BLaER1 treated with 17β-estradiol and CSF1 and Interleukin-3, amounts not matched to agents 10 nM and 100 nM (cell line): ENCODE results near the gene PLEKHA5.
"Not testable (repeated sequence)": the region's sequence is repeated elsewhere in the genome, so short reads cannot be mapped to it uniquely, and the experiment has no call there.

Source experiments
- H3K27ac ChIP-seq, 11 experiments: shearing (Covaris generic); formaldehyde crosslinking; 2 replicates each; pipeline ENCODE4 v1.8.1; 2022
- H3K27me3 ChIP-seq, 11 experiments: shearing (Covaris generic); formaldehyde crosslinking; 2 replicates each; pipeline ENCODE4 v1.8.1; 2022
- H3K36me3 ChIP-seq, 11 experiments: shearing (Covaris generic); formaldehyde crosslinking; 2 replicates each; pipeline ENCODE4 v1.8.1; 2022
- H3K4me1 ChIP-seq, 10 experiments: shearing (Covaris generic); formaldehyde crosslinking; 2 replicates each; pipeline ENCODE4 v1.8.1; 2022
- H3K4me2 ChIP-seq, 11 experiments: shearing (Covaris generic); formaldehyde crosslinking; 2 replicates each; pipeline ENCODE4 v1.8.1; 2022
- H3K4me3 ChIP-seq, 10 experiments: shearing (Covaris generic); formaldehyde crosslinking; 2 replicates each; pipeline ENCODE4 v1.8.1; 2022
- H3K9ac ChIP-seq, 11 experiments: shearing (Covaris generic); formaldehyde crosslinking; 2 replicates each; pipeline ENCODE4 v1.8.1; 2022
- H3K9me3 ChIP-seq, 11 experiments: shearing (Covaris generic); formaldehyde crosslinking; replicated peaks in 1 of 11; 2 replicates each; pipeline ENCODE4 v1.8.1; 2022
- H4K20me1 ChIP-seq, 11 experiments: shearing (Covaris generic); formaldehyde crosslinking; 2 replicates each; pipeline ENCODE4 v1.8.1; 2022
- Cebpa-rat ChIP-seq, 11 experiments: shearing (Covaris generic); IDR thresholded peaks; 2 replicates each; pipeline ENCODE4 v1.8.1; 2022

The PLEKHA5 gene

GRCh38 chr12:19301223-19301622 is 171.7 kb downstream of the PLEKHA5 start:
- H3K27ac ChIP-seq, result no peak overlapping the region
- no peaks in the 10 kb centered on the region for H3K27me3 ChIP-seq
- H3K36me3 ChIP-seq, result peaks cover 0 to 13% (median 3%) of the 10 kb centered on the region in 11 experiments; a peak in 7 of 22 replicates
- H3K9me3 ChIP-seq, result peaks cover 0 to 17% (median 5%) of the 10 kb centered on the region in 11 experiments; a peak in 9 of 22 replicates
- TF ChIP-seq Cebpa-rat (IDR thresholded peaks at IDR 0.05), result no peak
- H3K4me2 ChIP-seq, result no peak overlapping the region
- H3K4me1 ChIP-seq, result peaks cover 0 to 4% (median 0%) of the 10 kb centered on the region in 10 experiments; a peak in 2 of 20 replicates
- H3K9ac ChIP-seq, result no peak overlapping the region
- H3K4me3 ChIP-seq, result no peak overlapping the region
- no peaks in the 10 kb centered on the region for H4K20me1 ChIP-seq

DNA sequence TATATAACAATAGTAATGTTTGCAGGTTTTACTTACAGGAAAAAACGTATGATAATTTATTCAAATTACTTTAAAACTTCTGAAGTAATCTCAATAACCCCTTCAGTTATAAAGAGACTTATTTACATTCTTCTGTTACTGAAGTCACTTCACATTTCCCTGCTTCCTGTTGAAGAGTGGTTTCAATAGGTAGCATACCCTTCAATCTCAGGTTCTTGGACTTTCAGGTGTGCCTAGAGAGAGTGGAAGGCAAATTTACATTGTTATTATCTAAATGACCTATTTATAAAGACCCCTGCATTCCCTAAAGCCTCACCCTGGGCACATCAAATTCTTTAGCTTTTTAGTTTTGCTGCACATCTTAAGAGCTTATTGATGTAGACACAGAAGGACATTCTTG is 172.2 kb downstream of the PLEKHA5 start:
- Histone ChIP-seq H4K20me1 (no peaks in the 10 kb centered on the region), H3K4me1 (peaks cover 0 to 4% (median 0%) of the 10 kb centered on the region in 10 experiments; a peak in 2 of 20 replicates), H3K9ac (no peak overlapping the region), H3K9me3 (peaks cover 0 to 21% (median 6%) of the 10 kb centered on the region in 11 experiments; a peak in 10 of 22 replicates), H3K4me3 (no peak overlapping the region), H3K27me3 (no peaks in the 10 kb centered on the region), H3K4me2 (no peak overlapping the region), H3K36me3 (peaks cover 0 to 13% (median 8%) of the 10 kb centered on the region in 11 experiments; a peak in 7 of 22 replicates), H3K27ac (no peak overlapping the region)
- no peak for TF ChIP-seq Cebpa-rat (IDR thresholded peaks at IDR 0.05)

DNA sequence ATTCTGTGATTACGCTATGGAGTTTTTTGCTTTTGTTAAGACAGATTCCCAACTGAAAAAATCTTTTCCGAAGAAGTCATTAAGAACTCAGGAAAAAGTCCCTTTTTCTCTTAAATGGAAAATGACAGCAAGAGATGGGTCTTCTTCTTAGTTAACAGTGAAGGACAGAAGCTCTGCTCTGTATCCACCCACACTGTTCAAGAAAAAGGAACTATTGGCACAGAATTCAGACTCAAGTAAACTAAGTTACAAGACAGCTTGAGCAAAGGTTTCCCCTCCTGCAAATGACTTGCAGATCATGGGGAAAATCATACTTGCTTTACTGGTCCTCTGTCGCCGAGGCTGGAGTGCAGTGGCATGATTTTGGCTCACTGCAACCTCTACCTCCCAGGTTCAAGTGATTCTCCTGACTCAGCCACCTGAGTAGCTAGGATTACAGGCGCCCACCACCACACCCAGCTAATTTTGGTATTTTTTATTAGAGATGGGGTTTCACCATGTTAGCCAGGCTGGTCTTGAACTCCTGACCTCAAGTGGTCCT is 172.6 kb downstream of the PLEKHA5 start:
- Histone ChIP-seq H3K36me3 (peaks cover 0 to 14% (median 8%) of the 10 kb centered on the region in 11 experiments; a peak in 7 of 22 replicates), H3K4me3 (no peak overlapping the region), H3K27ac (no peak overlapping the region), H3K27me3 (no peaks in the 10 kb centered on the region), H3K4me2 (no peak overlapping the region), H3K9ac (no peak overlapping the region), H3K4me1 (peaks cover 0 to 4% (median 0%) of the 10 kb centered on the region in 10 experiments; a peak in 2 of 20 replicates), H4K20me1 (no peaks in the 10 kb centered on the region), H3K9me3 (peaks cover 0 to 21% (median 6%) of the 10 kb centered on the region in 11 experiments; a peak in 10 of 22 replicates)
- TF ChIP-seq Cebpa-rat (IDR thresholded peaks at IDR 0.05), result no peak

DNA sequence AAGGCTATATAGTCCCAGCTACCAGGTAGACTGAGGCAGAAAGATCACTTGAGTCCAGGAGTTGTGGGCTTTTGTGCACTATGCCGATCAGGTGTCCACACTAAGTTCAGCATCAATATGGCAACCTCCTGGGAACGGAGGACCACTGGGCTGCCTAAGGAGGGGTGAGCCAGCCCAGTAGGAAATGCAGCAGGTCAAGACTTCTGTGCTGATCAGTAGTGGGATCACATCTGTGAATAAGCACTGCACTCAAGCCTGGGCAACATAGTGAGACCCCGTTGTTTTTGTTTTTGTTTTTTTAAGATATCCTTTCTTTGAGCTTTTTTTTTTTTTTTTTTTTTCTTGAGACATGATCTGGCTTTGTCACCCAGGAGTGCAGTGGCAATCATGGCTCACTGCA is 174.0 kb downstream of the PLEKHA5 start:
- H3K4me3 ChIP-seq, result no peak overlapping the region
- H3K4me2 ChIP-seq, result no peak overlapping the region
- no peak overlapping the region for H3K27ac ChIP-seq
- H3K9ac ChIP-seq, result no peak overlapping the region
- TF ChIP-seq Cebpa-rat (IDR thresholded peaks at IDR 0.05), result no peak
- H3K36me3 ChIP-seq, result peaks cover 0 to 14% (median 8%) of the 10 kb centered on the region in 11 experiments; a peak in 7 of 22 replicates
- no peaks in the 10 kb centered on the region for H4K20me1 ChIP-seq
- H3K27me3 ChIP-seq, result no peaks in the 10 kb centered on the region
- H3K9me3 ChIP-seq, result peaks cover 0 to 21% (median 6%) of the 10 kb centered on the region in 11 experiments; a peak in 10 of 22 replicates
- H3K4me1 ChIP-seq, result peaks cover 0 to 4% (median 0%) of the 10 kb centered on the region in 10 experiments; a peak in 2 of 20 replicates

DNA sequence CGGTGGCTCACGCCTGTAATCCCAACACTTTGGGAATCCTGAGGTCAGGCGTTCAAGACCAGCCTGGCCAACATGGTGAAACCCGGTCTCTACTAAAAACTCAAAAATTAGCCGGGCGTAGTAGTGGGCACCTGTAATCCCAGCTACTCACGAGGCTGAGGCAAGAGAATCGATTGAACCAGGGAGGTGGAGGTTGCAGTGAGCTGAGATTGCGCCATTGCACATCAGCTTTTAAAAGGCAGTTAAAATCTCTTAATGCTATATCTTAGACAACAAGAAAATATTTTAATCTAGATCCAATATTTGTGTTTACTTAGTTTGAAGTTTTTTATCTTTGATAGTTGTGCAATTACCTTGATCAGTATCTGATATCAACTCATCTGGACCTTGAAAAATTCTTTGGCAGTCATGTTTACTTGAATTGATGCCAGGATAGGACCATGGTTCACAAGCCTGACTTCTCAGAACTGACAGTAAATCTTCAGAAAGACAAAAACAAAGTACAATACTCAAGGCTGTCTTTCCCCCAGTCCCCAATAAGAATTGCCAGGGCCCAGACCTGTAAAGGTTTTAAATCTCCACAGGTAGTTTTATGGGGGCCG is 174.7 kb downstream of the PLEKHA5 start:
- no peak overlapping the region for H3K27ac ChIP-seq
- peaks cover 0 to 14% (median 8%) of the 10 kb centered on the region in 11 experiments; a peak in 7 of 22 replicates for H3K36me3 ChIP-seq
- H3K4me3 ChIP-seq, result no peak overlapping the region
- peaks cover 0 to 21% (median 6%) of the 10 kb centered on the region in 11 experiments; a peak in 10 of 22 replicates for H3K9me3 ChIP-seq
- no peak for TF ChIP-seq Cebpa-rat (IDR thresholded peaks at IDR 0.05)
- no peaks in the 10 kb centered on the region for H4K20me1 ChIP-seq
- H3K9ac ChIP-seq, result no peak overlapping the region
- H3K4me2 ChIP-seq, result no peak overlapping the region
- H3K27me3 ChIP-seq, result no peaks in the 10 kb centered on the region
- H3K4me1 ChIP-seq, result peaks cover 0 to 4% (median 0%) of the 10 kb centered on the region in 10 experiments; a peak in 2 of 20 replicates

GRCh38 chr12:19305621-19306020 is 176.1 kb downstream of the PLEKHA5 start:
- H4K20me1 ChIP-seq, H3K9ac ChIP-seq: not testable (repeated sequence)

DNA sequence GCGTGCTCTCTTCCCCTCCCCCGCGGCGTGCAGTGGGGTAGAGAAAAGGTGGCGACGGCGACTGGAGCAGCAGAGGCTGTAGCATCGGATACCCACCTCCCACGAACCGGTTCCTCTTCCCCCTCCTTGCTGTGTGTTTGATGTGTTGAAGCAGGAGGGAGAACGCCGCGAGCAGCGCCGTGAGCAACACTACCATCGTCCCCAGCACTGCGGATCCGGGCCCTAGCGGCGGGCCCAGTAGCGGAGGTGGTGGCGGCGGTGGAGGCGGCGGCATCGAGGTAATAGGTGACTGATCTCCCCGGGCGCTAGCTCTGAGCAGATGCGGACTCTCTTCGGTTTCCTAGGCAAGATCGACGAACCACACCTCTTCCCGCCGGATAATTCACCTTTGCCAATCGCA is 176.8 kb downstream of the PLEKHA5 start:
- no peak for TF ChIP-seq Cebpa-rat (IDR thresholded peaks at IDR 0.05)
- Histone ChIP-seq H3K9me3 (peaks cover 0 to 21% (median 6%) of the 10 kb centered on the region in 11 experiments; a peak in 10 of 22 replicates), H4K20me1 (no peaks in the 10 kb centered on the region), H3K4me3 (no peak overlapping the region), H3K9ac (no peak overlapping the region), H3K27ac (no peak overlapping the region), H3K27me3 (no peaks in the 10 kb centered on the region), H3K4me1 (peaks cover 0 to 4% (median 0%) of the 10 kb centered on the region in 10 experiments; a peak in 2 of 20 replicates), H3K4me2 (no peak overlapping the region), H3K36me3 (peaks cover 0 to 14% (median 8%) of the 10 kb centered on the region in 11 experiments; a peak in 6 of 22 replicates)

More at GRCh38 chr12:19305621-19306020, 176.1 kb downstream of the PLEKHA5 start:
- not testable (repeated sequence) for H3K27me3 ChIP-seq, H3K4me1 ChIP-seq, H3K4me2 ChIP-seq, H3K27ac ChIP-seq, H3K4me3 ChIP-seq
- Histone ChIP-seq H3K9me3 (peaks cover 0 to 21% (median 6%) of the 10 kb centered on the region in 11 experiments; a peak in 10 of 22 replicates), H3K36me3 (peaks cover 0 to 14% (median 8%) of the 10 kb centered on the region in 11 experiments; a peak in 6 of 22 replicates)

DNA sequence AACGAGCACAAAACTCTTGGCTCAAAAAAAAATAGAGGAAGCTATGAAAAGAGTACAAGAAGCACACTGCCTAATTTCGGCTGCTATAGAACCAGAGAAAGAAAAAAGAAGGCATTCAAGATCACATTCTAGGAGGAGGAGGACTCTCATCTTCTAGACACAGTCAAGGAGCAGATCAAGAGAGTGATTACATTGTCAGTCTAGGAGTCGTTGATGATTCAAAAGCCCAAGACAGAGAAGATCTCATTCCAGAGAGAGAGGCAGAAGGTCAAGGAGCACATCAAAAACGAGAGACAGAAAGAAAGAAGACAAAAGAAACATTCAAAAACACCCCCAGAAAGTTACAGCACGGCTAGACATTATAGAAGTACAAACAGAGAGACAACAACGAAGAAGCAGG is 177.9 kb downstream of the PLEKHA5 start:
- no peak overlapping the region for H3K4me3 ChIP-seq
- no peak overlapping the region for H3K27ac ChIP-seq
- TF ChIP-seq Cebpa-rat (IDR thresholded peaks at IDR 0.05), result no peak

GRCh38 chr12:19311165-19311564 is 181.6 kb downstream of the PLEKHA5 start:
- Histone ChIP-seq H3K4me2 (no peak overlapping the region), H3K4me1 (no peaks in the 10 kb centered on the region), H3K36me3 (peaks cover 0 to 10% (median 0%) of the 10 kb centered on the region in 11 experiments; a peak in 4 of 22 replicates), H3K9ac (no peak overlapping the region), H3K9me3 (peaks cover 0 to 4% (median 2%) of the 10 kb centered on the region in 11 experiments; a peak in 4 of 22 replicates), H4K20me1 (no peaks in the 10 kb centered on the region), H3K4me3 (no peak overlapping the region), H3K27ac (no peak overlapping the region), H3K27me3 (no peaks in the 10 kb centered on the region)
- no peak for TF ChIP-seq Cebpa-rat (IDR thresholded peaks at IDR 0.05)

More for the DNA sequence above, 177.9 kb downstream of the PLEKHA5 start:
- peaks cover 0 to 14% (median 8%) of the 10 kb centered on the region in 11 experiments; a peak in 6 of 22 replicates for H3K36me3 ChIP-seq
- no peak overlapping the region for H3K4me2 ChIP-seq
- peaks cover 0 to 21% (median 6%) of the 10 kb centered on the region in 11 experiments; a peak in 10 of 22 replicates for H3K9me3 ChIP-seq
- no peaks in the 10 kb centered on the region for H3K27me3 ChIP-seq
- H3K9ac ChIP-seq, result no peak overlapping the region
- no peaks in the 10 kb centered on the region for H4K20me1 ChIP-seq
- peaks cover 0 to under 1% (median 0%) of the 10 kb centered on the region in 10 experiments; a peak in 1 of 20 replicates for H3K4me1 ChIP-seq
